ENCODE measurements around the gene BTG3. TPM values are rescaled to one million over a fixed set of nuclear protein-coding genes. Genes with fewer than 3 reads are reported as not detected.
A peak's percentile ranks its signal among the peaks of the same experiment; 100 is the strongest.

Gene BTG3
- polyA plus RNA-seq, 1 experiment = 23.6 TPM

- no peak for TF ChIP-seq CTCF (IDR thresholded peaks at IDR 0.05; ENCODE audit: insufficient read depth, low read depth, low read length)
- no peak for DNase-seq (ENCODE audit: low read depth)
- H3K36me3 ChIP-seq (ENCODE audit: control insufficient read depth, insufficient read depth, low read length) = no peaks in the 10 kb centered on the region
- POLR2A ChIA-PET = no interaction called here
- no peak overlapping the region for H3K4me3 ChIP-seq (ENCODE audit: low read depth, low read length)
- CTCF ChIA-PET = no interaction called here
- H3K27me3 ChIP-seq (ENCODE audit: control insufficient read depth, insufficient read depth, low read length) = no peaks in the 10 kb centered on the region
Measured at GRCh38 chr21:17631195-17631594, 18.5 kb upstream of the BTG3 start.

- Histone ChIP-seq H3K36me3 (ENCODE audit: control insufficient read depth, insufficient read depth, low read length) (no peaks in the 10 kb centered on the region), H3K27me3 (ENCODE audit: control insufficient read depth, insufficient read depth, low read length) (no peaks in the 10 kb centered on the region), H3K4me3 (ENCODE audit: low read depth, low read length) (no peak overlapping the region)
- no peak for DNase-seq (ENCODE audit: low read depth)
- TF ChIP-seq CTCF (IDR thresholded peaks at IDR 0.05; ENCODE audit: insufficient read depth, low read depth, low read length) = no peak
- ChIA-PET POLR2A (no interaction called here), CTCF (no interaction called here)
Measured at GRCh38 chr21:17622018-17622417, 9.3 kb upstream of the BTG3 start.

- ChIA-PET CTCF (no interaction called here), POLR2A (no interaction called here)
Measured at GRCh38 chr21:17616831-17617230, 4.1 kb upstream of the BTG3 start.

GRCh38 chr21:17613242-17613676, 558 bp upstream of the BTG3 start:
- ChIA-PET POLR2A (no interaction called here), CTCF (interaction anchor here (0.6 kb wide), 1 partner anchor 67 kb away, joined by 3 read pairs; no protein-coding TSS in a partner anchor)
- no peak for TF ChIP-seq CTCF (IDR thresholded peaks at IDR 0.05; ENCODE audit: insufficient read depth, low read depth, low read length)
- Histone ChIP-seq H3K36me3 (ENCODE audit: control insufficient read depth, insufficient read depth, low read length) (no peaks in the 10 kb centered on the region), H3K27me3 (ENCODE audit: control insufficient read depth, insufficient read depth, low read length) (no peaks in the 10 kb centered on the region), H3K4me3 (ENCODE audit: low read depth, low read length) (peak overlapping the region; percentile 95)
- DNase-seq (ENCODE audit: low read depth) = no peak

More at GRCh38 chr21:17616831-17617230, 4.1 kb upstream of the BTG3 start:
- no peak for DNase-seq (ENCODE audit: low read depth)
- TF ChIP-seq CTCF (IDR thresholded peaks at IDR 0.05; ENCODE audit: insufficient read depth, low read depth, low read length) = no peak
- no peaks in the 10 kb centered on the region for H3K27me3 ChIP-seq (ENCODE audit: control insufficient read depth, insufficient read depth, low read length)
- H3K36me3 ChIP-seq (ENCODE audit: control insufficient read depth, insufficient read depth, low read length) = no peaks in the 10 kb centered on the region
- no peak overlapping the region for H3K4me3 ChIP-seq (ENCODE audit: low read depth, low read length)

GRCh38 chr21:17612023-17612564, 607 bp downstream of the BTG3 start:
- POLR2A ChIA-PET = no interaction called here
- no peaks in the 10 kb centered on the region for H3K36me3 ChIP-seq (ENCODE audit: control insufficient read depth, insufficient read depth, low read length)
- no peaks in the 10 kb centered on the region for H3K27me3 ChIP-seq (ENCODE audit: control insufficient read depth, insufficient read depth, low read length)
- no peak for DNase-seq (ENCODE audit: low read depth)
- H3K4me3 ChIP-seq (ENCODE audit: low read depth, low read length) = peak overlapping the region; percentile 95
- TF ChIP-seq CTCF (IDR thresholded peaks at IDR 0.05; ENCODE audit: insufficient read depth, low read depth, low read length) = no peak
- CTCF ChIA-PET = interaction anchor here (0.6 kb wide), 1 partner anchor 652 kb away, joined by 3 read pairs; no protein-coding TSS in a partner anchor

All from BJ (cell line).